ENCODE measurements around the gene RAI1. TPM values are rescaled to one million over a fixed set of nuclear protein-coding genes. Genes with fewer than 3 reads are reported as not detected.

The RAI1 gene
- total RNA-seq, 4 donors from 2014 or later, result 17.0 to 36.3 (median 22.3) TPM

GRCh38 chr17:17765359-17766076 is 84.3 kb downstream of the RAI1 start:
- intact Hi-C loops (cut with DNase I), result no loop called here
- Histone ChIP-seq H3K4me3 (no peak overlapping the region), H3K27me3 (no peaks in the 10 kb centered on the region), H3K9me3 (no peaks in the 10 kb centered on the region), H3K36me3 (peaks cover 0 to 7% (median 0%) of the 10 kb centered on the region in 3 donors), H3K4me1 (peaks cover 18 to 64% (median 30%) of the 10 kb centered on the region in 3 donors), H3K27ac (peak overlapping the region; percentile 28 to 59 (median 54))
- WGBS, 2 donors, result 19 to 52% methylated on average over 10 to 12 of the region's 14 CpGs
- DNase-seq, result no peak
- no peak for TF ChIP-seq POLR2A (IDR thresholded peaks at IDR 0.05)
- no peak for TF ChIP-seq CTCF (IDR thresholded peaks at IDR 0.05)

DNA sequence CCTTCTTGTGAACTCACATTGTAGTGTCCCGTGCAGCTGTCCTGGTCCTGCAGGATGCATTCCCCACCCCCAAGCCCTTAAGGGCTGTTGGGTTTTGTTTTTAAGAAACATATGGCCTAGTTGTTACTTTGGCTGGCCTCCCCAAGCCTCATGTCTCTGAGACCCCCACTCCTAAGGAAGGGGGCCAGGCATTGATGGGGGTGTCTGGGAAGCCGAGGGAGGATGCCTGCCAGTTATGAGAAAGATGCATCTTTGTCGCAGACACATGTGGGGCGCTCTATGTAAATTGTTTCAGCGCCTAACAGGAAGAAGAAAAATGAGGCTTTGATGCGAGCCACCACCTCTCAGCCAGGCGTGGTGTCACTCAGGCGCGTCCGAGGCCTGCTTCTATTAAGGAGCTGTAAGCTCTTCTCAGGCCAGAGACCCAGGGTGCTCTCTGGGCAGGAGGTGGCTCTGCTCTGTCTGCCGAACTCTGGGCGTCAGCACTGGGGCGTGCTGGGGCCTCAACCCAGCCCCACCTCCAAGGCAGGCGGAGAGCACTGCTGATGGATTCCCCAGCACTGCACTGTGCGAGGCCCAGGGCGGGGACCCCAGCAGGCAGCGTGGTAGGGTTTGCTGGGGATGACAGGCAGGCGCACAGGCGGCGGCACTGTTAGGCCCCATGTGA is 85.0 kb downstream of the RAI1 start:
- Histone ChIP-seq H3K36me3 (peaks cover 0 to 5% (median 0%) of the 10 kb centered on the region in 3 donors), H3K4me1 (peaks cover 18 to 71% (median 36%) of the 10 kb centered on the region in 3 donors), H3K4me3 (no peak overlapping the region), H3K27ac (peak overlapping the region; percentile 28 to 59 (median 49)), H3K27me3 (no peaks in the 10 kb centered on the region), H3K9me3 (no peaks in the 10 kb centered on the region)
- intact Hi-C loops (cut with DNase I), result no loop called here
- TF ChIP-seq CTCF (IDR thresholded peaks at IDR 0.05) (no peak), POLR2A (IDR thresholded peaks at IDR 0.05) (no peak)
- no peak for DNase-seq
- 30 to 60% methylated on average over 1 to 2 of the region's 20 CpGs for WGBS, 2 donors

- intact Hi-C loops (cut with DNase I), result no loop called here
- no peak for DNase-seq
- Histone ChIP-seq H3K4me3 (no peak overlapping the region), H3K27me3 (no peaks in the 10 kb centered on the region), H3K27ac (peak overlapping the region; percentile 28 to 59 (median 49)), H3K36me3 (peaks cover 0 to 5% (median 0%) of the 10 kb centered on the region in 3 donors), H3K9me3 (no peaks in the 10 kb centered on the region), H3K4me1 (peaks cover 18 to 76% (median 37%) of the 10 kb centered on the region in 3 donors)
- TF ChIP-seq POLR2A (IDR thresholded peaks at IDR 0.05) (no peak), CTCF (IDR thresholded peaks at IDR 0.05) (no peak)
- 70 to 83% methylated on average over 1 to 2 of the region's 4 CpGs for WGBS, 2 donors
These were observed 85.5 kb downstream of the RAI1 start for GRCh38 chr17:17766744-17767120.

- 79 to 83% methylated on average over 5 to 7 of the region's 7 CpGs for WGBS, 2 donors
- H3K4me1 ChIP-seq, result peaks cover 18 to 82% (median 37%) of the 10 kb centered on the region in 3 donors
- TF ChIP-seq CTCF (IDR thresholded peaks at IDR 0.05) (no peak), POLR2A (IDR thresholded peaks at IDR 0.05) (no peak)
- no peaks in the 10 kb centered on the region for H3K9me3 ChIP-seq
- H3K4me3 ChIP-seq, result no peak overlapping the region
- no peak for DNase-seq
- H3K27ac ChIP-seq, result peak overlapping the region in 3 of 4 donors; percentile 43 to 59 (median 55)
- H3K27me3 ChIP-seq, result no peaks in the 10 kb centered on the region
- intact Hi-C loops (cut with DNase I), result no loop called here
- H3K36me3 ChIP-seq, result peaks cover 0 to 5% (median 0%) of the 10 kb centered on the region in 3 donors
These were observed 86.1 kb downstream of the RAI1 start for GRCh38 chr17:17767154-17767869.

Data from esophagus squamous epithelium (tissue), 5 donors.